ENCODE data around the gene MEX3A. TPM values are rescaled to one million over a fixed set of nuclear protein-coding genes. Genes with fewer than 3 reads are reported as not detected.

Gene MEX3A, protein sequence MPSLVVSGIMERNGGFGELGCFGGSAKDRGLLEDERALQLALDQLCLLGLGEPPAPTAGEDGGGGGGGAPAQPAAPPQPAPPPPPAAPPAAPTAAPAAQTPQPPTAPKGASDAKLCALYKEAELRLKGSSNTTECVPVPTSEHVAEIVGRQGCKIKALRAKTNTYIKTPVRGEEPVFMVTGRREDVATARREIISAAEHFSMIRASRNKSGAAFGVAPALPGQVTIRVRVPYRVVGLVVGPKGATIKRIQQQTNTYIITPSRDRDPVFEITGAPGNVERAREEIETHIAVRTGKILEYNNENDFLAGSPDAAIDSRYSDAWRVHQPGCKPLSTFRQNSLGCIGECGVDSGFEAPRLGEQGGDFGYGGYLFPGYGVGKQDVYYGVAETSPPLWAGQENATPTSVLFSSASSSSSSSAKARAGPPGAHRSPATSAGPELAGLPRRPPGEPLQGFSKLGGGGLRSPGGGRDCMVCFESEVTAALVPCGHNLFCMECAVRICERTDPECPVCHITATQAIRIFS
- 64.6 and 68.0 TPM in 2 replicates for total RNA-seq (2021)
- long read RNA-seq, full-length matches to known transcripts: 43 of 97 reads
- long read RNA-seq, partial matches to known transcripts: 3 of 97 reads
- long read RNA-seq, other reads (novel, unspliced or antisense): 51 of 97 reads

DNA sequence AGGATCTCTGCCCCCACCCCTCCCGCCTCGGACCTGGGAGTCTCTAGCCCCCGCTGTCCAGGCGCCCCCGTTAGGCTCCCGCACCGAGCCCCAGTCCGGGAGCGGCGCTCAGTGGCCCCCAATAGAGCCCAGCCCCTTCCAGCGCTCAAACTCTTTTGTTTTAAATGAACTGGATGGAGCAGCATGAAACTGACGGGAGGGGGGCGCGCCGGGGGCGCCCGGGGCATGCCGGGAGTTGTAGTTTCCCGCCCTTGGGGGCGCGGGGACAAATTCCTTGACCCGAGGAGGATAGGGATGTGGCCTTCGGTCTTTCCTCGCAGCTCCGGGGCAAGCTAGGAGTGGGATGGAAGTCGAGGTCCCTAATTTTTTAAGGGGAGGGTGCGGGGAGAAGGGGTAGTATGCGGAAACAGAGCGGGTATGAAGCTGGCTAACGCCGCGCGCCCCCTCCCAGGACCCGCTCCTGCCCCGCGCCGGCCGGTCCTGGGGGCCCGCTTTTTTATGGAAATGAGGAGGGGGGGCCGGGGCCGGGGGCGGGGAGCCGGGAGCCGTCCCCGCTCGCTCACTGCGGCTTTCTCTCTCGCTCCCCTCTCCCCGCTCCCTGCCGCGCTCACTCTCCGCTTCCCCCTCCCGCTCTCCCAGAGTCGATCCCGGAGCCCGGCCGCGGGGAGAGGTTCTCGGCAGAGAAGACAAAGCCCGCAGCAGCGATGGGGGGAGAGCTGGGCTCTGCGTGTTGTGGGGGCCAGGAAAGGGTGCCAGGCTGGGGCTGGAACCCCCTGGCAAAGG is at the start of gene MEX3A:
Gene MEX3A (minus strand): TSS at position 157 of the 783 bp plus-strand sequence. CDS start 467 bp downstream, outside the sequence.
- H2BK20ac ChIP-seq (ENCODE audit: low read depth, low read length, poor library complexity, severe bottlenecking): no peak within 1 kb of the TSS
- H4K5ac ChIP-seq (ENCODE audit: insufficient read length, low read depth, low read length): no peak within 1 kb of the TSS
- no peak within 1 kb of the TSS for H2BK15ac ChIP-seq (ENCODE audit: low read depth, low read length)
- WGBS (ENCODE audit: extremely low coverage, insufficient read length, low lambda C conversion rate): no CpG with 5 or more reads among the region's 62 CpGs
- no peak within 1 kb of the TSS for H2BK5ac ChIP-seq (ENCODE audit: insufficient read length, low read length)
- peak within 1 kb of the TSS; percentile 85 for H3K18ac ChIP-seq (ENCODE audit: insufficient read length, low read depth, low read length)
- TF ChIP-seq, protein P1, sequence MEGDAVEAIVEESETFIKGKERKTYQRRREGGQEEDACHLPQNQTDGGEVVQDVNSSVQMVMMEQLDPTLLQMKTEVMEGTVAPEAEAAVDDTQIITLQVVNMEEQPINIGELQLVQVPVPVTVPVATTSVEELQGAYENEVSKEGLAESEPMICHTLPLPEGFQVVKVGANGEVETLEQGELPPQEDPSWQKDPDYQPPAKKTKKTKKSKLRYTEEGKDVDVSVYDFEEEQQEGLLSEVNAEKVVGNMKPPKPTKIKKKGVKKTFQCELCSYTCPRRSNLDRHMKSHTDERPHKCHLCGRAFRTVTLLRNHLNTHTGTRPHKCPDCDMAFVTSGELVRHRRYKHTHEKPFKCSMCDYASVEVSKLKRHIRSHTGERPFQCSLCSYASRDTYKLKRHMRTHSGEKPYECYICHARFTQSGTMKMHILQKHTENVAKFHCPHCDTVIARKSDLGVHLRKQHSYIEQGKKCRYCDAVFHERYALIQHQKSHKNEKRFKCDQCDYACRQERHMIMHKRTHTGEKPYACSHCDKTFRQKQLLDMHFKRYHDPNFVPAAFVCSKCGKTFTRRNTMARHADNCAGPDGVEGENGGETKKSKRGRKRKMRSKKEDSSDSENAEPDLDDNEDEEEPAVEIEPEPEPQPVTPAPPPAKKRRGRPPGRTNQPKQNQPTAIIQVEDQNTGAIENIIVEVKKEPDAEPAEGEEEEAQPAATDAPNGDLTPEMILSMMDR (conservative IDR thresholded peaks at IDR 0.05): no peak
- no peak within 1 kb of the TSS for H3K27ac ChIP-seq (ENCODE audit: insufficient read length, low read depth, low read length)
- peaks cover 23% of the 10 kb centered on the region; the same call in 1 of the 2 replicates for H3K79me2 ChIP-seq (ENCODE audit: insufficient read depth, low read length)
- Mint-ChIP-seq H3K4me3 (peak within 1 kb of the TSS; percentile 88 to 97), H3K27ac (peak within 1 kb of the TSS; percentile 86 to 98 (median 97)), H3K36me3 (ENCODE audit: insufficient read depth in 1 of 3, low read depth in 3 of 3) (peaks cover 13 to 32% (median 24%) of the 10 kb centered on the region in 3 experiments; a peak in 6 of 7 replicates), H3K27me3 (ENCODE audit: low read depth) (no peaks in the 10 kb centered on the region), H3K9me3 (no peaks in the 10 kb centered on the region; a peak in 1 of 5 replicates), H3K4me1 (peaks cover 57 to 69% of the 10 kb centered on the region in 2 experiments)
- no peak within 1 kb of the TSS for H4K8ac ChIP-seq (replicated peaks; ENCODE audit: insufficient read length, low read depth, low read length)
- no peak within 1 kb of the TSS for H3T11ph ChIP-seq (ENCODE audit: low read length)
- H2AK5ac ChIP-seq (ENCODE audit: insufficient read length, low read length): no peak within 1 kb of the TSS
- H3K9ac ChIP-seq (ENCODE audit: extremely low read depth, insufficient read length, low read length): peak within 1 kb of the TSS; percentile 79
- DNase-seq: peak; percentile 97
- no peak within 1 kb of the TSS for H4K91ac ChIP-seq (ENCODE audit: insufficient read length, low read depth, low read length)
- no peak within 1 kb of the TSS; the same call in 1 of the 2 replicates for H3K4ac ChIP-seq (ENCODE audit: low read depth, low read length)
- H3K23ac ChIP-seq (ENCODE audit: insufficient read length, low read depth, low read length): no peak within 1 kb of the TSS
- H3K23me2 ChIP-seq (ENCODE audit: insufficient read length, low read depth, low read length, poor library complexity, severe bottlenecking): peaks cover 18% of the 10 kb centered on the region
- no peaks in the 10 kb centered on the region for H3K9me3 ChIP-seq (ENCODE audit: control insufficient read depth, low read depth, low read length)
- no peak within 1 kb of the TSS for H3K56ac ChIP-seq (ENCODE audit: insufficient read length, low read depth, low read length)
- no peaks in the 10 kb centered on the region for H3K27me3 ChIP-seq (ENCODE audit: insufficient read depth, low read length)
- H3K4me1 ChIP-seq (ENCODE audit: insufficient read depth, low read length): peaks cover 15% of the 10 kb centered on the region
- no peak within 1 kb of the TSS for H2BK12ac ChIP-seq (ENCODE audit: insufficient read length, low read depth, low read length)
- peak within 1 kb of the TSS; percentile 61 for H3K4me2 ChIP-seq (ENCODE audit: insufficient read depth, insufficient read length, low read length)
- no peaks in the 10 kb centered on the region for H3K79me1 ChIP-seq (ENCODE audit: insufficient read depth, low read depth, low read length, poor library complexity, severe bottlenecking)
- H2AFZ ChIP-seq (ENCODE audit: low read length): no peak within 1 kb of the TSS
- H4K20me1 ChIP-seq (ENCODE audit: control insufficient read depth, insufficient read depth, insufficient read length): no peaks in the 10 kb centered on the region
- H2BK120ac ChIP-seq (ENCODE audit: low read depth, low read length, poor library complexity, severe bottlenecking): no peak within 1 kb of the TSS
- H3K14ac ChIP-seq (ENCODE audit: insufficient read depth, low read length): peak within 1 kb of the TSS; percentile 90

Measured in H9 (cell line).